ENCODE data around the gene GGA3.

DNA sequence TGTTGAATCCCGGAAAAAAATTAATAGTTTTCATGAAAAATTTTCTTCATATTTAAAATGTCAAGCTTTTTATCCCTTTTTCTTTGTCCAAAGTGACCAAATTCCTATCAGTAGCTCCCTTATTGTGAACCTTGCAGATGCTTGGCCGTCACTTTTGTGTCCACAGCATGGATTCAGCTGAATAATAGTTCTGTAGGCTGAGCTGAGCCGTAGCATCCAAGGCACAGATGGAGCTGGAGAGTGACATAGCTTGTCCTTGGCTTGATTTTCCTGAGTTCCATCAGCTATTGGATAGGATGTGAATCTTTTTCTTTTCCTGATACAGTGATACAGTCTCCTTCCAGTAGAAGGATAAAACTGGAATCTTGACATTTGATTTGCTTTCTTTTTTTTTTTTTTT, 52.3 kb downstream of the GGA3 start:
- TF ChIP-seq CTCF (IDR thresholded peaks at IDR 0.05; ENCODE audit: low read depth, low read length, missing input control) = no peak
- TF ChIP-seq, protein P1, sequence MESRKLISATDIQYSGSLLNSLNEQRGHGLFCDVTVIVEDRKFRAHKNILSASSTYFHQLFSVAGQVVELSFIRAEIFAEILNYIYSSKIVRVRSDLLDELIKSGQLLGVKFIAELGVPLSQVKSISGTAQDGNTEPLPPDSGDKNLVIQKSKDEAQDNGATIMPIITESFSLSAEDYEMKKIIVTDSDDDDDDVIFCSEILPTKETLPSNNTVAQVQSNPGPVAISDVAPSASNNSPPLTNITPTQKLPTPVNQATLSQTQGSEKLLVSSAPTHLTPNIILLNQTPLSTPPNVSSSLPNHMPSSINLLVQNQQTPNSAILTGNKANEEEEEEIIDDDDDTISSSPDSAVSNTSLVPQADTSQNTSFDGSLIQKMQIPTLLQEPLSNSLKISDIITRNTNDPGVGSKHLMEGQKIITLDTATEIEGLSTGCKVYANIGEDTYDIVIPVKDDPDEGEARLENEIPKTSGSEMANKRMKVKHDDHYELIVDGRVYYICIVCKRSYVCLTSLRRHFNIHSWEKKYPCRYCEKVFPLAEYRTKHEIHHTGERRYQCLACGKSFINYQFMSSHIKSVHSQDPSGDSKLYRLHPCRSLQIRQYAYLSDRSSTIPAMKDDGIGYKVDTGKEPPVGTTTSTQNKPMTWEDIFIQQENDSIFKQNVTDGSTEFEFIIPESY (IDR thresholded peaks at IDR 0.05) = no peak
- no peak for TF ChIP-seq RAD21 (IDR thresholded peaks at IDR 0.05)
- no peak for TF ChIP-seq REST (IDR thresholded peaks at IDR 0.05)
- TF ChIP-seq TAF1 (conservative IDR thresholded peaks at IDR 0.05) = no peak
- TF ChIP-seq YY1 (IDR thresholded peaks at IDR 0.05) = no peak
- no peak for TF ChIP-seq MAX (IDR thresholded peaks at IDR 0.05)
- TF ChIP-seq NR2F2 (IDR thresholded peaks at IDR 0.05) = no peak
- no peak for TF ChIP-seq GABPA (IDR thresholded peaks at IDR 0.05 in 1 of 2, conservative IDR thresholded peaks at IDR 0.05 in 1 of 2)

Data from liver (tissue), 3 donors.